GM12878 (cell line): ENCODE data around the gene DPP3. TPM values are rescaled to one million over a fixed set of nuclear protein-coding genes. Genes with fewer than 3 reads are reported as not detected.
A peak's percentile ranks its signal among the peaks of the same experiment; 100 is the strongest.

Source experiments
- ATAC-seq: fragments of 200-7000 bp; cut with Tn5 transposase; 3 replicates; pipeline ENCODE4 v1.9.1; 2020; ENCODE audit warnings: mild to moderate bottlenecking, moderate library complexity
- BruUV-seq: library from RNA; stranded (reverse); fragments of 400-500 nt; replicated peaks from 2 replicates; lab custom pipeline; 2021; lab: Mats Ljungman, UMichigan
- CTCF ChIA-PET: fragments of 300-600 bp; sonication (Branson Sonifier 250); formaldehyde crosslinking; extraction: SDS; loops from one replicate; lab custom pipeline; 2021; ENCODE audit warnings: inconsistent platforms; lab: Yijun Ruan, JAX
- POLR2A ChIA-PET: fragments of 350-600 bp; formaldehyde crosslinking; extraction: SDS; loops from one replicate; lab custom pipeline; 2021; ENCODE audit warnings: inconsistent platforms; lab: Charles Lee
- RAD21 ChIA-PET: fragments of 300-600 bp; sonication (Branson Sonifier 250); formaldehyde crosslinking; loops from one replicate; lab custom pipeline; 2023; ENCODE audit warnings: antibody characterized with exemption; ENCODE audit not compliant: unreplicated experiment; lab: Charles Lee
- SMC1A ChIA-PET: fragments of 300-600 bp; sonication (Branson Sonifier 250); formaldehyde crosslinking; loops from one replicate; lab custom pipeline; 2023; ENCODE audit not compliant: unreplicated experiment, uncharacterized antibody; lab: Charles Lee
- DNase-seq: peaks from one replicate; pipeline ENCODE4 v3.0.0-alpha.2; 2011; ENCODE audit warnings: low read depth, low spot score
- FAIRE-seq: peaks from 3 replicates; lab custom pipeline; 2011; peaks lifted over from hg19 to GRCh38; lab: Jason Lieb, UNC
- H2AFZ ChIP-seq: 2 replicates; pipeline ENCODE4 v1.6.0; 2011; ENCODE audit warnings: low read depth, low read length, control low read depth; ENCODE audit not compliant: control insufficient read depth
- H3K27ac ChIP-seq: 2 replicates; pipeline ENCODE4 v1.5.1; 2011; ENCODE audit warnings: control low read depth; ENCODE audit not compliant: control insufficient read depth, insufficient read depth
- H3K27me3 ChIP-seq, 2 experiments: replicated peaks in 1 of 2; 2 replicates each; pipeline versions ENCODE4 v1.6.0 to v1.6.1; 2011; ENCODE audit warnings: low read length in 1 of 2; ENCODE audit not compliant: control insufficient read depth in 2 of 2, insufficient read depth in 2 of 2
- H3K36me3 ChIP-seq, 2 experiments: 2 replicates each; pipeline ENCODE4 v1.5.1; 2011; ENCODE audit warnings: low read length in 1 of 2; ENCODE audit not compliant: control insufficient read depth in 2 of 2, insufficient read depth in 2 of 2
- H3K4me1 ChIP-seq: 2 replicates; pipeline ENCODE4 v1.6.1; 2011; ENCODE audit warnings: mild to moderate bottlenecking, low read length, moderate library complexity, mixed read lengths; ENCODE audit not compliant: control insufficient read depth, insufficient read depth
- H3K4me2 ChIP-seq: 2 replicates; pipeline ENCODE4 v1.6.0; 2011; ENCODE audit warnings: control low read depth; ENCODE audit not compliant: control insufficient read depth, insufficient read depth
- H3K4me3 ChIP-seq: fragments of 200-600 bp; sonication (generic); 2 replicates; pipeline ENCODE4 v1.5.1; 2016
- H3K79me2 ChIP-seq: 2 replicates; pipeline ENCODE4 v1.6.0; 2011; ENCODE audit warnings: low read length; ENCODE audit not compliant: control insufficient read depth, insufficient read depth
- H3K9ac ChIP-seq: 2 replicates; pipeline ENCODE4 v1.8.0; 2011; ENCODE audit warnings: low read length, control low read depth, mixed read lengths; ENCODE audit not compliant: control insufficient read depth, insufficient read depth
- H3K9me3 ChIP-seq: replicated peaks from 3 replicates; pipeline ENCODE4 v1.5.1; 2011; ENCODE audit warnings: mild to moderate bottlenecking, low read length; ENCODE audit not compliant: control insufficient read depth, insufficient read depth
- H4K20me1 ChIP-seq: 2 replicates; pipeline ENCODE4 v1.6.0; 2011; ENCODE audit not compliant: control insufficient read depth, insufficient read depth
- BRCA1 ChIP-seq: IDR thresholded peaks from 2 replicates; pipeline ENCODE4 v1.6.1; 2011; ENCODE audit warnings: low read depth, low read length, improper control_type of control experiment
- CHD4 ChIP-seq: fragments of 200-600 bp; sonication (generic); IDR thresholded peaks from 2 replicates; pipeline ENCODE4 v1.6.1; 2016; ENCODE audit warnings: mild to moderate bottlenecking
- NR2F1 ChIP-seq: fragments of 450-650 bp; conservative IDR thresholded peaks from 2 replicates; pipeline ENCODE4 v1.6.1; 2017; ENCODE audit warnings: mild to moderate bottlenecking
- PML ChIP-seq: IDR thresholded peaks from 2 replicates; pipeline ENCODE4 v1.6.1; 2012; ENCODE audit warnings: low read length, inconsistent platforms
- RELB ChIP-seq: fragments of 450-650 bp; IDR thresholded peaks from 2 replicates; pipeline ENCODE4 v1.6.1; 2017; ENCODE audit warnings: low read depth, mild to moderate bottlenecking, moderate library complexity
- TCF3 ChIP-seq: IDR thresholded peaks from 2 replicates; pipeline ENCODE4 v1.6.1; 2012; ENCODE audit warnings: low read depth, mild to moderate bottlenecking, low read length, borderline replicate concordance; ENCODE audit not compliant: insufficient read depth
- ZNF24 ChIP-seq: fragments of 450-650 bp; IDR thresholded peaks from 2 replicates; pipeline ENCODE4 v1.6.1; 2017; ENCODE audit warnings: antibody characterized with exemption, mild to moderate bottlenecking
- WGBS: methylation state at CpG from one replicate; pipeline ENCODE4 v1.1.6; 2016; ENCODE audit warnings: low lambda C conversion rate; ENCODE audit not compliant: insufficient replicate concordance, insufficient coverage; ENCODE audit errors: missing lambda C conversion rate; 5-methylcytosine and 5-hydroxymethylcytosine counted together
- in situ Hi-C: fragments of 300-500 bp; cut with MboI; formaldehyde crosslinking; loops from 9 replicates; pipeline ENCODE4 v1.14.3; 2018; ENCODE audit warnings: mixed read lengths
- intact Hi-C: fragments of 100-400 bp; cut with micrococcal nuclease; formaldehyde crosslinking; loops from one replicate; pipeline ENCODE4 v1.14.2; 2022; ENCODE audit not compliant: unreplicated experiment
- polyA plus RNA-seq, 11 experiments: library from polyadenylated mRNA; depleted of rRNA in 4 of 11; unstranded in 6 of 11; stranded (reverse) in 5 of 11; fragments of >200 nt; fragmentation: Nextera tagmentation in 4 of 11; fragmentation: Illumina TruSeq in 1 of 11; extraction: Ambion mirVana in 4 of 11; extraction: Trizol in 1 of 11; gene quantifications; 1 replicate in 1 of 11; 2 replicates in 10 of 11; pipeline versions ENCODE4 v1.2.1 to v1.2.3, GENCODE V29; 2011 to 2016; ENCODE audit warnings: inconsistent platforms in 2 of 11, missing spikeins in 2 of 11, low read depth in 1 of 11
- total RNA-seq, 4 experiments: library from RNA; depleted of rRNA in 3 of 4; stranded (reverse); fragments of >200 nt in 3 of 4; fragmentation: Illumina TruSeq in 1 of 4; extraction: Trizol in 1 of 4; gene quantifications; 2 replicates each; pipeline versions ENCODE4 v1.2.1 to v1.2.3, GENCODE V29; 2013 to 2021

The DPP3 gene
- total and polyA plus RNA-seq, 10 of the 15 experiments (the other 5 are each of a cell fraction or from before 2014, with no cell fraction given), result 6.0 to 117 (median 78.1) TPM

GRCh38 chr11:66467756-66468155 is 12.5 kb upstream of the DPP3 start:
- RAD21 ChIA-PET, result interaction anchor here (1.2 kb wide), 1 partner anchor 13 kb away, joined by 4 read pairs; the partner anchor contains the start of gene DPP3
- BruUV-seq, result no TSS peak
- Histone ChIP-seq H3K79me2 (no peaks in the 10 kb centered on the region), H3K4me3 (no peak overlapping the region), H4K20me1 (no peaks in the 10 kb centered on the region), H2AFZ (no peak overlapping the region), H3K9me3 (no peaks in the 10 kb centered on the region), H3K27ac (no peak overlapping the region), H3K4me2 (peak overlapping the region; percentile 66; the same call in 1 of the 2 replicates), H3K4me1 (peaks cover 14% of the 10 kb centered on the region), H3K9ac (0 out of 2 replicates have a peak overlapping the region, but pooled peaks have one; percentile 46), H3K27me3 (no peaks in the 10 kb centered on the region), H3K36me3 (no peaks in the 10 kb centered on the region)
- in situ Hi-C loops (no loop called here), intact Hi-C loops (no loop called here)
- no peak for FAIRE-seq
- SMC1A ChIA-PET, result no interaction called here
- no peak for ATAC-seq
- CTCF ChIA-PET, result interaction anchor here (0.7 to 3.0 kb wide), 3 partner anchors 11 to 110 kb away, joined by 3 to 26 read pairs (median 4); partner anchors contain the start of gene DPP3
- 59% methylated on average over 6 of the region's 6 CpGs for WGBS
- no peak for DNase-seq
- TF ChIP-seq BRCA1 (no peak), ZNF24 (no peak), CHD4 (no peak), RELB (no peak), NR2F1 (0 out of 2 replicates have a peak, but pooled peaks have one; percentile 27), PML (no peak), TCF3 (no peak)
- POLR2A ChIA-PET, result interaction anchor here (0.6 to 2.7 kb wide), 4 partner anchors 12 to 905 kb away, joined by 3 to 13 read pairs (median 9); partner anchors contain the start of genes ACTN3, DPP3 and ZDHHC24
